ACC112 (cell line): ENCODE results near the gene MED15.

ENCODE experiments used
- H2AFZ ChIP-seq: fragments of 200-600 bp; sonication (generic); one replicate; pipeline ENCODE4 v1.6.0; 2017; ENCODE audit warnings: antibody characterized with exemption, low read length; ENCODE audit not compliant: unreplicated experiment
- H3K27ac ChIP-seq: fragments of 200-600 bp; sonication (generic); 2 replicates; pipeline ENCODE4 v1.5.1; 2014; ENCODE audit warnings: low read depth, mild to moderate bottlenecking, antibody characterized with exemption, low read length, moderate library complexity
- H3K27me3 ChIP-seq: fragments of 200-600 bp; sonication (generic); 2 replicates; pipeline ENCODE4 v1.6.1; 2014; ENCODE audit warnings: mild to moderate bottlenecking, antibody characterized with exemption, low read length, moderate library complexity, mixed read lengths; ENCODE audit not compliant: insufficient read depth
- H3K36me3 ChIP-seq: fragments of 200-600 bp; sonication (generic); 2 replicates; pipeline ENCODE4 v1.6.1; 2016; ENCODE audit warnings: mild to moderate bottlenecking, antibody characterized with exemption, low read length, moderate library complexity, mixed read lengths; ENCODE audit not compliant: insufficient read depth
- H3K4me1 ChIP-seq: fragments of 200-600 bp; sonication (generic); one replicate; pipeline ENCODE4 v1.6.1; 2016; ENCODE audit warnings: low read length, mixed read lengths; ENCODE audit not compliant: insufficient read depth, unreplicated experiment, control insufficient read depth
- H3K4me3 ChIP-seq: fragments of 200-600 bp; sonication (generic); 2 replicates; pipeline ENCODE4 v1.5.1; 2014; ENCODE audit warnings: mild to moderate bottlenecking, low read depth, low read length
- H3K79me2 ChIP-seq: fragments of 200-600 bp; sonication (generic); one replicate; pipeline ENCODE4 v1.6.0; 2016; ENCODE audit warnings: low read length; ENCODE audit not compliant: control insufficient read depth, unreplicated experiment, insufficient read depth

MED15 gene

GRCh38 chr22:20632082-20632481 is 124.7 kb downstream of the MED15 start:
- Histone ChIP-seq H3K27me3 (peaks cover 15% of the 10 kb centered on the region), H2AFZ (no peak overlapping the region), H3K4me3 (no peak overlapping the region), H3K79me2 (no peaks in the 10 kb centered on the region), H3K36me3 (no peaks in the 10 kb centered on the region), H3K4me1 (no peaks in the 10 kb centered on the region), H3K27ac (no peak overlapping the region)

- Histone ChIP-seq H3K27ac (no peak overlapping the region), H3K4me1 (no peaks in the 10 kb centered on the region), H3K36me3 (no peaks in the 10 kb centered on the region), H2AFZ (no peak overlapping the region), H3K27me3 (peaks cover 12% of the 10 kb centered on the region), H3K4me3 (no peak overlapping the region), H3K79me2 (no peaks in the 10 kb centered on the region)
Observed at GRCh38 chr22:20632518-20632917, 125.1 kb downstream of the MED15 start.

DNA sequence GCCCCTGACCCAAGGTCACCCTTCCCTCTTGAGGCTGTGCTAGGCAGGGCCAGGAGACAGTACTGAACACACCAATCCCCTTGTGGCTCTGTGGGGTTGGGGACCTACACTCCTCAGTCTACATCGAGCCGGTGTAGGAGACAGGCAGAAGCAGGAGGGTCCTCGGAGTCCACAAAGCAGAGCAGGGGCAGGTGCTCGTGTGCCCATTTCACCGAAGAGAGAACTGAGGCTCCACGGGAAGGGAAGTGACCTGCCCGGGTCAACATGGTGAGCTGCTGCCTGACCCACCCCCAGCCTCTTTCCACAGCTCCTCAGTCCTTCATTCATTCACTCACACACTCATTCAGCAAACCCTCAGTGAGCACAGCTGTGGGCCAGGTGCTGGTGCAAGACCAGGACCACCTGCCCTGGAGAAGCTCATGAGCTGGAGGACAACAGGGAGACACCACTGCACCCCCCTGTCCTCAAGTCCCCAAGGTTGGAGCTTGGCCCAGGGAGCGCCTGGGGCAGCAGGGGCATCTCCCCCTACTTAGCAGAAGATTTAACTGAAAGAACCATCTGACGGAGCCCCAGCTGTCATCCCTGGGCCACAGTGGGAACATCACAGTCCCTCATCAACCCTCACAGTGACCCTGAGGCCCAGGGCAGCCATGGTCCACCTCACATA is 127.3 kb downstream of the MED15 start:
- Histone ChIP-seq H3K27me3 (peaks cover 20% of the 10 kb centered on the region), H3K79me2 (no peaks in the 10 kb centered on the region), H3K4me1 (no peaks in the 10 kb centered on the region), H3K27ac (no peak overlapping the region), H3K4me3 (no peak overlapping the region), H3K36me3 (no peaks in the 10 kb centered on the region), H2AFZ (no peak overlapping the region)

DNA sequence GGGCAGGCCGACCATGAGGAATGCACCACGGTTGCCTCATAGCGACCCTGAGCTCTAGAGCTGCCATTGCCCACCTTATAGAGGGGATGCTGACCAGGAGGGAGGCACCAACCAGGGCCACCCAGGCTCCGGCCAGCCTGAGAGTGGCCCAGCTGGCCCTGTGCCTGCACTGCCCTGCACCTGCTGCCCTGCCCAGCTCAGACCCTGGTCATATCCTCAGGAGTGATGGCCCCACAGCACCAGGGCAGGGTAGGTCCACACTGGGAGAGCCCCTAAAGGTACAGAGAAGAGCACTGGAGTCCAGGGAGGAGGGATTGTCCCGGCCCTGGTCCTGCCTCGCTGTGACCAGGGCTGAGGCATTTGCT is 127.8 kb downstream of the MED15 start:
- Histone ChIP-seq H2AFZ (no peak overlapping the region), H3K4me1 (no peaks in the 10 kb centered on the region), H3K27ac (no peak overlapping the region), H3K79me2 (no peaks in the 10 kb centered on the region), H3K36me3 (no peaks in the 10 kb centered on the region), H3K27me3 (peaks cover 23% of the 10 kb centered on the region), H3K4me3 (no peak overlapping the region)

GRCh38 chr22:20636075-20636812 is 128.8 kb downstream of the MED15 start:
- Histone ChIP-seq H3K79me2 (no peaks in the 10 kb centered on the region), H3K4me3 (no peak overlapping the region), H3K4me1 (no peaks in the 10 kb centered on the region), H3K36me3 (no peaks in the 10 kb centered on the region), H2AFZ (no peak overlapping the region), H3K27ac (no peak overlapping the region), H3K27me3 (peaks cover 23% of the 10 kb centered on the region)

DNA sequence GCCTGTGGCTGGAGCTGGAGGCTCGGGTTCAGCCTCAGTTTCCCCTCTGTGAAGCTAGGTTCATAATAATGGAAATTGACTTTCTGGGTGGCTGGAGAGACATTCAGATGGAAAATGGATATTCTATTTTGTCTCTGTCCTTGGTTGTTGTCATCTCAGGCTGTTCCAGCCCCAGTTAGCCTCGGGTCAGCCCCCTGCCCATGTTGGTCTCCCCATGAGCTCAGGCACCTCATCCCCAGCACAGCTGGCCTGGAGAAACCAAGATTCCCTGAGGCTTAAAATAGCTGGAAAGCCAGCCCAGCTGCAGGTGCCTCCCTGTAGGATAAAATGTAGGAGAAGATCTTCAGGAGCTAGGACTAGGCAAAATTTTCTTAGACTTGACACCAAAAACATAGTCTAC is 129.5 kb downstream of the MED15 start:
- Histone ChIP-seq H3K4me1 (no peaks in the 10 kb centered on the region), H3K27ac (no peak overlapping the region), H3K79me2 (no peaks in the 10 kb centered on the region), H2AFZ (no peak overlapping the region), H3K27me3 (peaks cover 23% of the 10 kb centered on the region), H3K4me3 (no peak overlapping the region), H3K36me3 (no peaks in the 10 kb centered on the region)
